Ectodermal cell (in vitro differentiated cells): Measurements from ENCODE around the gene PPP1R12A.
"Not testable (repeated sequence)": the region's sequence is repeated elsewhere in the genome, so short reads cannot be mapped to it uniquely, and the experiment has no call there.

Experiments used
- H3K27ac ChIP-seq: 2 replicates; pipeline ENCODE4 v1.7.0; 2013; ENCODE audit warnings: mild to moderate bottlenecking, low read depth, low read length; ENCODE audit not compliant: insufficient read depth, poor library complexity, severe bottlenecking
- H3K27me3 ChIP-seq: 2 replicates; pipeline ENCODE4 v1.7.0; 2013; ENCODE audit warnings: mild to moderate bottlenecking, low read length; ENCODE audit not compliant: insufficient read depth, control insufficient read depth, poor library complexity, severe bottlenecking
- H3K36me3 ChIP-seq: one replicate; pipeline ENCODE4 v1.7.0; 2013; ENCODE audit warnings: low read length; ENCODE audit not compliant: control insufficient read depth, insufficient read depth
- H3K4me1 ChIP-seq: one replicate; pipeline ENCODE4 v1.7.0; 2013; ENCODE audit warnings: low read length; ENCODE audit not compliant: control insufficient read depth, insufficient read depth
- H3K4me3 ChIP-seq: 2 replicates; pipeline ENCODE4 v1.7.0; 2013; ENCODE audit warnings: low read depth, low read length, control low read depth; ENCODE audit not compliant: insufficient read depth
- H3K9me3 ChIP-seq: 2 replicates; pipeline ENCODE4 v1.7.0; 2013; ENCODE audit warnings: mild to moderate bottlenecking, low read length, moderate library complexity; ENCODE audit not compliant: control insufficient read depth
- WGBS, 2 experiments: methylation state at CpG; one replicate each; pipeline ENCODE4 v1.1.7; 2013; ENCODE audit warnings: missing lambda C conversion rate in 2 of 2; 5-methylcytosine and 5-hydroxymethylcytosine counted together

Gene PPP1R12A

DNA sequence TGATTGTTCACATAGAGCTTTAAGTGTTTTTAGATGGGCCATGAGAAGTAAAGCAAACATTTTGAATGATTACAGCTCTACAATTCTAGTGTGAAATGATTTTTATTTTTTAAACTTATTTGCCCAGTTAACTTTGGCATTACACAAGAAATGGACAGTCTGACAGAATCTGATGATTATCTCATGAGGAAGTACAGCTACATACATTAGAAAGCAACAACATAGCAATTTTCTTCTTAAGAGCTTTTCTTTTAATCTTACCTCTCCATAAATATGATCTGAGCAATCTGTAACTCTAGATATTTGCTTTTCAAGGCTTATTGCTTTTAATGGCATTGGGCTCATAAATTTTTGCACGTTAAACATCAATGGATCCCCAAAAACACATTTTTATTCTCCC is 26.5 kb upstream of the PPP1R12A start:
- WGBS, 2 experiments = 96 to 100% methylated on average over 1 of the region's 1 CpG

DNA sequence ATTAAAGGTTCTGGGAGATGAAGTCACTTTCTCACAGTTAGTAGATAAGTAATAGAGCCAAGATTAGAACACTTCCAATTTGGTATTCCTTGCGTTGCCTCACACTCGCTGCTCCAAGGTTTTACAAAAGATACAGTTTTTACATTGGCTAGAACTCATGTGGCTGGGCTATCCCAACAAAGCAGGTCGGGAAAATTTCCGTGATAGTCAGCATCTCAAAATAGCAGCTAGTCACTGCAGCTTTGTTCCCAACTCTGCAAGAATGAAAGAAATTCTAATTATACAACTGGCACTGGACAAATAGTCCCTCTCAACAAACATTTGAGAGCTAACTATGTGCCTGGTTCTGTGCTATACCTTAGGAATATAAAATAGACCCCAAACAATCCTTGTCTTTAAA is 24.6 kb upstream of the PPP1R12A start:
- no peaks in the 10 kb centered on the region for H3K36me3 ChIP-seq
- no peaks in the 10 kb centered on the region for H3K9me3 ChIP-seq
- no peak overlapping the region for H3K4me3 ChIP-seq
- no peaks in the 10 kb centered on the region for H3K27me3 ChIP-seq
- H3K4me1 ChIP-seq = no peaks in the 10 kb centered on the region
- no peak overlapping the region for H3K27ac ChIP-seq
- 95 to 97% methylated on average over 4 of the region's 4 CpGs for WGBS, 2 experiments

More for the DNA sequence above, 26.5 kb upstream of the PPP1R12A start:
- no peaks in the 10 kb centered on the region for H3K9me3 ChIP-seq
- no peak overlapping the region for H3K4me3 ChIP-seq
- no peaks in the 10 kb centered on the region for H3K4me1 ChIP-seq
- no peaks in the 10 kb centered on the region for H3K36me3 ChIP-seq
- H3K27ac ChIP-seq = no peak overlapping the region
- H3K27me3 ChIP-seq = no peaks in the 10 kb centered on the region

DNA sequence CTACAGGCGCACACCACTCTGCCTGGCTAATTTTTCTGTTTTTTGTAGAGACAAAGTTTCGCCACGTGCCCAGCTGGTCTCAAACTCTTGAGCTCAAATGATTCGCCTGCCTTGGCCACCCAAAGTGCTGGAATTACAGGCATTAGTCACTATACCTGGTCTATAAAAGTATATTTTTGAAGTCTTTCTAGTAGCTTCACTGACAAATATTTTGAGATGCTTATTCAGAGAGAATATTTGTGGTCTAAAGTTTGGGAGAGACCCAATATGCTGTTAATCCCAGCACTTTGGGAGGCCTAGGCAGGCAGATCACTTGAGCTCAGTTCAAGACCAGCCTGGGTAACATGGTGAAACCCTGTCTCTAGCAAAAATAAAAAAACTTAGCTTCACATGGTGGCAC is 22.0 kb upstream of the PPP1R12A start:
- Histone ChIP-seq H3K27me3 (no peaks in the 10 kb centered on the region), H3K36me3 (no peaks in the 10 kb centered on the region), H3K9me3 (no peaks in the 10 kb centered on the region), H3K27ac (no peak overlapping the region), H3K4me3 (no peak overlapping the region), H3K4me1 (no peaks in the 10 kb centered on the region)
- 88 to 96% methylated on average over 4 of the region's 4 CpGs for WGBS, 2 experiments

DNA sequence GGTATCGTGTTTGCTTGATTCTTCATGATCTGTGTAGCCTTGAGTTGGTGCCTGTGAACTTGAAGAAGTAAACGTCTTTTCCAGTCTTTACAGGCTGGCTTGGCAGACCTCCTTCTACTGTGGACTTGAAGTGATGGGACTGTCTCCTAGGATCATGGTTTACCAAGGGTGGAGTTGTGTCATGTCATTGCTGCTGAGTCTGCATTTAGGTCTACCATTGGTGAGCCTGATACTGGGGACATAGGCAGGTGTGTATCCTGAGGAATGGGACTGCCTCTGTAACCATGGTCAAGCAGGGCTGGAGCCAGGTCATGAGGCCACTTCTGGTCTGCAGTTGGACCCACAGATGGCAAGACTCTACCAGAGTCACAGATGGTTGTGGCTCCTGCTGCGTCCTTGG is 20.7 kb upstream of the PPP1R12A start:
- Histone ChIP-seq H3K27ac (no peak overlapping the region), H3K27me3 (no peaks in the 10 kb centered on the region), H3K36me3 (no peaks in the 10 kb centered on the region), H3K4me3 (no peak overlapping the region), H3K4me1 (no peaks in the 10 kb centered on the region), H3K9me3 (no peaks in the 10 kb centered on the region)
- 88 to 96% methylated on average over 3 of the region's 3 CpGs for whole genome bisulfite sequencing, 2 experiments

DNA sequence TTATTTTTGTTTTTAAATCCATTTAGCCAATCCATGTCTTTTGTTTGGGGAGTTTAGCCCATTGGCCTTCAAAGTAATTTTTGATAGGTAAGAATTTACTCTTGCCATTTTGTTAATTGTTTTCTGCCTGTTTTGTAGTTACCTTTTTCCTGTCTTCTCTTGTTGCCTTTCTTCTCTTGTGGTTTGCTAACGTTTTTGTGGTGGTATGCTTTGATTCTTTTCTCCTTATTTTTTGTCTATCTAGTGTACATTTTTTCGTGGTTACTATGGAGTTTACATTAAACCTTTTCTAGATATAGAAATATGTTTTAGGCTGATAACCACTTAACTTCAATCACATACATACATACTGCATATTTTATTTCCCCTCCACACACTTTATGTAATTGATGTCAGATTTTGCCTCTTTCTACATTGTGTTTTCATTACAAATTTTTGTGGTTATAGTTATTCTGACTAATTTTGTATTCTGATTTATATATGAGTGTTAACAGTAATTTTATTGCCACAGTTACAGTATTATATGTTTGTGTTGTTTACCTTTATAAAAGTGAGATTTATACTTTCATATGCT is 19.2 kb upstream of the PPP1R12A start:
- Histone ChIP-seq H3K9me3 (no peaks in the 10 kb centered on the region), H3K27me3 (no peaks in the 10 kb centered on the region), H3K36me3 (no peaks in the 10 kb centered on the region), H3K27ac (no peak overlapping the region), H3K4me1 (no peaks in the 10 kb centered on the region), H3K4me3 (no peak overlapping the region)
- WGBS, 2 experiments = no CpG with 5 or more reads among the region's 2 CpGs

DNA sequence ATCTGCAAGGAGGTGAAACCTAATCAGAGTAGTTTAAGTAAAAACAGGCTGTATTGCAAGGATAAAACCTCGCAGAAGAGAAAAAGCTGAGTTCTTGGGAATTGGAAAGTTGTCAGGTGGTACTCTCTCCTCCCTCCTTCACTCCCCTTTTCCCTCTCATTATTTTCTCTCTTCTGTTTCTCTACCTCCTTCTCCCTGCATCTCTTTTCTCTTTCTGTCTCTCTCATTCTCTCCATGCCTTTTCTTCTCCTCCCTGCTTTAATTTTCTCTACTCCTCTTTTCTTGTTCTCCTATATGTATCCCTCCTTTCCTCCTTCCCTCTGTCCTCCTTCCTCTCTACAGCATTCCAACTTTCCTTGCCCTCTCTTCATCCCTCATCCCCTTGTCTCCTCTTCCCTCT is 14.2 kb upstream of the PPP1R12A start:
- 84 to 100% methylated on average over 1 of the region's 1 CpG for WGBS, 2 experiments
- Histone ChIP-seq H3K4me1 (no peaks in the 10 kb centered on the region), H3K27ac (no peak overlapping the region), H3K27me3 (no peaks in the 10 kb centered on the region), H3K36me3 (no peaks in the 10 kb centered on the region), H3K9me3 (no peaks in the 10 kb centered on the region), H3K4me3 (no peak overlapping the region)

DNA sequence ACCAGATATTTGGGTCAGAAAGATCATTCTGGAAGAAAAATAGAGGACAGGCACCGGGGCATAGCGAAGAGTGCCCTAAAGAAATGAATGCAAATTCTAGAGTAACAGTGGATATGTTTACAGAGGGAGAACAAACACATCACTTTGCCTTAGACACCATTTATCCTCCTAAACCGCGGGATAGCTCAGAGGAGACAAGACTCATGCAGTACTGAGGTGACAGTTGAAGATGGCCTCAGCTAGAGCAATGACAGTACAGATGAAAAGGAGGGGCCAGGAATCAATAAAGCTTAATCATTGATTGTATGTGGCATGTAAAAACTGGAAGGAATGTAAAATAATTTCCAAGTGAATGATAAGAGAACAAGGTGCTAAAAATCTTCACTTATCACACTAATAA is 10.5 kb upstream of the PPP1R12A start:
- Histone ChIP-seq H3K27ac (no peak overlapping the region), H3K9me3 (no peaks in the 10 kb centered on the region), H3K27me3 (no peaks in the 10 kb centered on the region), H3K4me3 (no peak overlapping the region), H3K4me1 (no peaks in the 10 kb centered on the region), H3K36me3 (no peaks in the 10 kb centered on the region)
- 90 to 93% methylated on average over 4 of the region's 4 CpGs for WGBS, 2 experiments

DNA sequence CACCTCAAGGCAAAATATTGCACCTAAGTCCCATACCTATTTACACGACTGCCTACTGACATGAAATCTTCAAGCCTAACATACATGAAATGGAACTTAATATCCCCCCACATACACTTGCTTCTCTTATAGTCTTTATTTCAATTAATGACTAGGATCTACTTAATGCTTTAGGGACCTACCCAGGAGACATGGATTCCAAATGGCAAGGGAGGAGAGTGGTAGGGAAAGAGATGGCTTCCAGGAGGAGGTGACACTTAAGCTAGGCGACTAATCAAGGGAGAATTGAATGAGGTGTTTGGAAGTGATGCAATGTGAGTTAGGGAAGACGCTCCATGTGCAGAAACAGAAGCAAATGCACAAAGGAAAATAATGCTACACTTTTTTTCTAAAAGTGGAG is 9.7 kb upstream of the PPP1R12A start:
- no peak overlapping the region for H3K4me3 ChIP-seq
- no peaks in the 10 kb centered on the region for H3K9me3 ChIP-seq
- WGBS, 2 experiments = 89 to 92% methylated on average over 3 of the region's 3 CpGs
- no peak overlapping the region for H3K27ac ChIP-seq
- H3K36me3 ChIP-seq = no peaks in the 10 kb centered on the region
- no peaks in the 10 kb centered on the region for H3K4me1 ChIP-seq
- H3K27me3 ChIP-seq = no peaks in the 10 kb centered on the region

DNA sequence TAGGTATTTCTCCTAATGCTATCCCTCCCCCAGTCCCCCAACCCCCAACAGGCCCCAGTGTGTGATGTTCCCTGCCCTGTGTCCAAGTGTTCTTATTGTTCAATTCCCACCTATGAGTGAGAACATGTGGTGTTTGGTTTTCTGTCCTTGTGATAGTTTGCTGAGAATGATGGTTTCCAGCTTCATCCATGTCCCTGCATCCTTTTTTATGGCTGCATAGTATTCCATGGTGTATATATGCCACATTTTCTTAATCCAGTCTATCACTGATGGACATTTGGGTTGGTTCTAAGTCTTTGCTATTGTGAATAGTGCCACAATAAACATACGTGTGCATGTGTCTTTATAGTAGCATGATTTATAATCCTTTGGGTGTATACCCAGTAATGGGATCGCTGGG is 7.9 kb upstream of the PPP1R12A start:
- H3K27ac ChIP-seq, H3K36me3 ChIP-seq, H3K4me1 ChIP-seq, H3K9me3 ChIP-seq, H3K27me3 ChIP-seq, H3K4me3 ChIP-seq: not testable (repeated sequence)
- 86 to 97% methylated on average over 1 to 2 of the region's 2 CpGs for WGBS, 2 experiments

DNA sequence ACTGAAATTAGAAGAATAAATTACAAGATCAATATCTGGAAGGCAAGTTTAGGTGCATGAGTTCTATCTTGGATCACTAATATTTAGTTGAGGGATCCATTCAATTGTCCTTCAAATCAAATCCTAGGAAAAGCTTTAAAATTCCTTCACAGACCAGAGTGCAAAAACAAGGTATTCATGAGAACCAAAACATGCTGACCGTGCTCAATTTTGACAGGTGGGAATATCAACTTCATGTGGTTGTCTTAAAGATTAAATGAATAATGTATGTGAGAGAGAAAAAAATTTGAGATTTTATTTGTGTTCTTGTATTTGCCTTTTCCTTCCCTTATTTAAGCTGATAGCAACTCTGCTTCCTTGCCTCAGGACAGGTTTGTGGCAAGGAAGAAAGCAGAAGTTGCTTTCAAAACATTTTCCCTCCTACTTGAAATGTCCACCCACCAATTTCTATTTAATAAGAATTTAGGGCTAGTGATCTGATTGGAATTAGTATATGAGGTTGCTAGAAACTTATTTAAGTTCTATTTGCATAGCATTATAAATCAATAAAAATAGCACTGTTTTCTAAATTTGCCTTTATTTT is 4.9 kb upstream of the PPP1R12A start:
- peaks cover 9% of the 10 kb centered on the region for H3K4me1 ChIP-seq
- no peaks in the 10 kb centered on the region for H3K27me3 ChIP-seq
- H3K36me3 ChIP-seq = no peaks in the 10 kb centered on the region
- 90 to 94% methylated on average over 1 of the region's 1 CpG for WGBS, 2 experiments
- no peak overlapping the region for H3K4me3 ChIP-seq
- H3K27ac ChIP-seq = no peak overlapping the region
- no peaks in the 10 kb centered on the region for H3K9me3 ChIP-seq

DNA sequence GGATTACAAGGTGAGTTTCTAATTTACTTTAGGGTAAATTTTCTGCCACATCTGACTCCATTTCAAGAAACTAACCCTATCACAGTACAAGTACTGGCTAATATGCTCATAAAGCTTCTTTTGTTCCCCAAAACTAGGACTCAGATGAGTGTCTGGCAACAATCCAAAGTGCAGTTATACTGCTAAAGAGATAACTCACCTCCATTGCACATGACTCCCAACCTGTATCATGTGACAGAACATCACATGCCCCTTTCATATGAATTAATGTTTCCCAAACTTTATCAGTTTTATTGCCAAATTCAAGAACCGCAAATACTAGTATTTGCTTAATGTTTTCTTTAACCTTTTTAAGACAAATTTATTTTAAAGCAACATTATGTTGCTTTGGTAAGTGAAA is 3.9 kb upstream of the PPP1R12A start:
- Histone ChIP-seq H3K27me3 (no peaks in the 10 kb centered on the region), H3K9me3 (no peaks in the 10 kb centered on the region), H3K4me1 (peaks cover 9% of the 10 kb centered on the region), H3K27ac (no peak overlapping the region), H3K4me3 (no peak overlapping the region), H3K36me3 (no peaks in the 10 kb centered on the region)
- 100% methylated on average over 1 of the region's 1 CpG for WGBS, 2 experiments
